ES-I3 (cell line): Measurements from ENCODE around the gene GLS.
"Not testable (repeated sequence)": the region's sequence is repeated elsewhere in the genome, so short reads cannot be mapped to it uniquely, and the experiment has no call there.

Experiments
- H3K36me3 ChIP-seq: 2 replicates; pipeline ENCODE4 v1.6.1; 2013; ENCODE audit warnings: mild to moderate bottlenecking, low read length, control low read depth, moderate library complexity; ENCODE audit not compliant: insufficient read depth
- H3K4me1 ChIP-seq: 2 replicates; pipeline ENCODE4 v1.6.1; 2013; ENCODE audit warnings: mild to moderate bottlenecking, control low read depth, low read length; ENCODE audit not compliant: insufficient read depth
- H3K9ac ChIP-seq: 2 replicates; pipeline ENCODE4 v1.6.1; 2013; ENCODE audit warnings: low read depth, mild to moderate bottlenecking, low read length, moderate library complexity
- H3K9me3 ChIP-seq: 2 replicates; pipeline ENCODE4 v1.6.1; 2013; ENCODE audit warnings: mild to moderate bottlenecking, low read length, moderate library complexity; ENCODE audit not compliant: control insufficient read depth, insufficient read depth

Gene GLS

DNA sequence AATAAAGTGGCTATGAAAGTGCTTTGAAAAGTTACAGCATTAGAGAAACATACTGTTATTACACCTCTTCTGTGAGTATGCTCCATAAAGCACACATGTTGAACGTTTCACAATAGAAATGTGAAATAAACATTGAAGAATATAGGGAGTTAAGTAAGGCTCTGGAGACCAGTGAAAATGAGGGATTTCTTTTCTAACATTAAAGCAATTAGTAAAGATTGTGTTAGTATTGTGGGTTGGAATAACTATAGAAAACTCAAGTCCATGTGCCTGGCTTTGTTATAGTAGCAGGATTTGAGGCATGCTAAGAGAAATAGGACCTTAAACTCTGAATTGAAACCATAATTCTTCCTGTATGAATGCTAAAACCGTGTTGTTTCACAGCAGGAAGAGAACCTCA is 63.1 kb downstream of the GLS start:
- H3K4me1 ChIP-seq: peaks cover 13% of the 10 kb centered on the region
- no peaks in the 10 kb centered on the region for H3K9me3 ChIP-seq
- no peak overlapping the region for H3K9ac ChIP-seq
- H3K36me3 ChIP-seq: no peaks in the 10 kb centered on the region

DNA sequence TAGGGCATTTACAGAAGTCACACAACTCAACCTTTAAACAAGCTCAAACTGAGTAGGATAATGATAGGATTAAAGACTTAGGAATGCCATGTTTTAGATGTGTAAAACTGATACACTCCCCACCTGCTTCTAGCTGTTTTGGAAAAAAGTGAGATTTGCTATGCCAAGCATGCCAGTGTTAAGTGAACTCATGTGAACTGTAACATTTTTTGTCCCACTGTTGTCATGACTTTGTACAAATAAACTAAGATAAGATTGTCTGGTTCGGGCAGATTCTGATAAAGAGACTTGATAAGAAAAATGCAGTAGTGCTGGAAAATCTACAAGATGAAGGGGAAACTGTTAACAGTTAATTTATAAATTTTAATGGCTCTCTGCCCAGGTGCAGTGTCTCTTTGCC is 66.5 kb downstream of the GLS start:
- H3K9ac ChIP-seq: no peak overlapping the region
- no peaks in the 10 kb centered on the region for H3K36me3 ChIP-seq
- H3K9me3 ChIP-seq: no peaks in the 10 kb centered on the region
- peaks cover 13% of the 10 kb centered on the region; the same call in 1 of the 2 replicates for H3K4me1 ChIP-seq

DNA sequence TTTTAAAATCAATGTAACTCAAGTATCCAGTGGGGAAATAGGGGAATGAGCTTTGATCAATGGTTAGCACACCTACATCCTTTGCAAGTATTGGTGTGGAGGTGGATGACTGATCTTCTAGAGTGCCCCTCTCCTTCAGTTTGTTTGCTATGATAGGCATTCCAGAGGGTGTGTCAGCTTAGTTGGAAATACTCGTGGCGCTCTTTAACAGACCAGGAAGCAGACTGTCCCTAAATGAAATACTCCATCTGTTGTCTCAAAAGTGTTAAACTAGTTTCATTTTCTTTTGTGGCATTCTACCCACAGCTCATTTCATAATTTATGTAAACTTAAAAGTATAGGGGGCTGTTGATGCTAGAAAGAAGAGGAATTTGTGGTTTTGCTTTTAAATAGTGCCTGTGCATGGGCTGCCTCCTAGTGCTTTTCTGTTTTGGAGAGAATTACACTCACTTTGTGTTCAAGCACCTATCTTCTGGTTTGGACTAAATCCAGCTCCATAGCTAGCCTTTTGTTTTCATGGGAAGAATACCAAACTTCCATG is 67.2 kb downstream of the GLS start:
- H3K9ac ChIP-seq: no peak overlapping the region
- no peaks in the 10 kb centered on the region for H3K9me3 ChIP-seq

DNA sequence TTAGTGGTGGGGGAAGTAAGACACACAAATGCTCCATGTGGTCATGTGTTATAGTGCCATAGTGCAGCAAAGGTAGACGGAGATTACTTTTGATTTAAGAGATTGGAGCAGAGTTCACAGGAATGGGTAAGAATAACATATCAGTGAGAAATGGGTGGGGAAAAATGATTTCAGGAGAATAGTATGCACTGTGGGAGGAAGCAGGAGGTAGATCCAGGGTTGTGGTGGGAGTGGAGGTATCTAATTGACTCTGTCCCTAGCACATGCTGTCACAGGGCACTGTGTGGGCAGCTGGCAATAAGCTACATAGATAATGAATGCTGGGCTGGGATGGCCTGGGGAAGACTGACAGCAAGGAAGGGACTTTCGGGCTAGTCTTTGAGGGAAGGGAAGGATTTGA is 68.0 kb downstream of the GLS start:
- Histone ChIP-seq H3K9ac (no peak overlapping the region), H3K4me1 (peaks cover 13% of the 10 kb centered on the region; the same call in 1 of the 2 replicates), H3K36me3 (no peaks in the 10 kb centered on the region), H3K9me3 (no peaks in the 10 kb centered on the region)

More for the DNA sequence above, 67.2 kb downstream of the GLS start:
- no peaks in the 10 kb centered on the region for H3K36me3 ChIP-seq
- H3K4me1 ChIP-seq: peaks cover 13% of the 10 kb centered on the region; the same call in 1 of the 2 replicates

DNA sequence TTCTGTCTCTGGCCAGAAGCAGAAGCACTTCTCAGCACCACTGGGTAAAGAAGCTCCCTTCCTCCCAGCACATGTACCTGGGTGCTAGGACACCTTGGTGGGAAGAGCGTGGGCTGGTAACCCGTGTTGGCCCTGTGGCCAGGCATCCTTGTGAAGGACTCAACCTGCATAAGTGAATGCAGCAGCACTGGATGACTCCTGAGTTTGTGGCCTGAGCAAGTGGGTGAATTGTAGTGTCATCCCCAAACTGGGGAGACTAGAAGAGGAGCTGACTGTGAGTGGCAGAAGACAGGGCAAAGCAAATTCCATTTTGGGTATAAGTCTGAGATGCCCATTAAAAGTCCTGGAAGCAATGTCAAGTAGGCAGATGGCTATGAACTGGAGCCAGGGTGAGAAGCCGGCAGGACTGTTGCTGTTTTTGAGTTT is 70.0 kb downstream of the GLS start:
- Histone ChIP-seq H3K36me3 (no peaks in the 10 kb centered on the region), H3K9ac (no peak overlapping the region), H3K4me1 (peaks cover 13% of the 10 kb centered on the region; the same call in 1 of the 2 replicates)

DNA sequence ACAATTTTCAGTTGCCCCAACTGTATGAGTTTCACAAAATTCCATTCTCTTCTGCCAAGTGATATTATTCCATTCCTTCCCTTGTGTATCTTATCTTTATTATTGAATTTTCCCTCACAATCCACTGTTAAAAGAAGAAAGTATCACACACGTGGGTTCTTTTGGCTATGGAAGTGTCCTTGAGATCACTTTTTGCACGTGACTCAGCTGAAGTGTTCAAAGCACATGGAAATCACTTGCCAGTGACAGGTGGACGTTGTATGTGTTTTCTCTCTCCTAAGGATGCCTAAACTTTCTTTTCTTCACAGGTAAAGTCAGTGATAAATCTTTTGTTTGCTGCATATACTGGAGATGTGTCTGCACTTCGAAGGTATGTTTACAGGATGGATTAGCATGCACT is 72.6 kb downstream of the GLS start:
- Histone ChIP-seq H3K36me3 (no peaks in the 10 kb centered on the region), H3K4me1 (no peaks in the 10 kb centered on the region), H3K9me3 (no peaks in the 10 kb centered on the region), H3K9ac (no peak overlapping the region)

More for the DNA sequence above, 70.0 kb downstream of the GLS start:
- no peaks in the 10 kb centered on the region for H3K9me3 ChIP-seq

DNA sequence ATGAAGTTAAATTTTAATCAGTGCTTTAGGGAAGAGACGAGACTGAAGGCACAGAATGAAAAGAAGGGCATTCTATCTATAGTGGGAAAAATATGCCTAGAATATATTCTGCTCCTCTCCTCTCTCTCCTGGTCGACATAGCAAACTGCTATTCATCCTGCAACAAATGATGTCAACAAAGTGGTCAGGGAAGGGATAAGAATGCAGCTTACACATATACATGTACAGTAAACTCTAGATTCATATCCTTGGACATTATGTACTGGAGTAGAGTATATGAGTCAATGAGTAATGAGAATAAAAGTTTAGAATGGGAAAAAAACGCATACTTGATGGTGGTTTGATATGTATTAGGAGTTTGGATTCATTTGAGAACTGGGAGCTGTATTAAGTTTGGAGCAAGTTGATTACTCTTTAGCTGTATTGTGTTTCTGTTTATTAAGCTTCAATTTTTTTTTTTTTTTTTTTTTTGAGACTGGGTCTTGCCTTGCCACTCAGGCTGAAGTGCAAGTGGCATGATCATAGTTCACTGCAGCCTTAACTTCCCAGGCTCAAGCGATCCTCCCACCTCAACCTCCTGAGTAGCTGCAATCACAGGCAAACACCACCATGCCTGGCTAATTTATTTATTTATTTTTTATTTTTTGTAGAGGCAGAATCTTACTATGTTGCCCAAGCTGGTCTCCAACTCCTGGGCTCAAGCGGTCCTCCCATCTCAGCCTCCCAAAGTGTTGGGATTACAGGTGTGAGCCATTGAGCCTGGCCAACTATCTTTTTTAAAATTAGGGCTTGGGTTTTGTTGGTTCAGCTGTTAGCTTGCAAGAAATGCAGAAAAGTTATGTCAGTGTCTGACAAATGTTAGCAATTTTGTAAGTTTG is 79.5 kb downstream of the GLS start:
- no peak overlapping the region for H3K9ac ChIP-seq
- no peaks in the 10 kb centered on the region for H3K9me3 ChIP-seq
- H3K36me3 ChIP-seq: peaks cover 4% of the 10 kb centered on the region; the same call in 1 of the 2 replicates
- no peaks in the 10 kb centered on the region for H3K4me1 ChIP-seq

DNA sequence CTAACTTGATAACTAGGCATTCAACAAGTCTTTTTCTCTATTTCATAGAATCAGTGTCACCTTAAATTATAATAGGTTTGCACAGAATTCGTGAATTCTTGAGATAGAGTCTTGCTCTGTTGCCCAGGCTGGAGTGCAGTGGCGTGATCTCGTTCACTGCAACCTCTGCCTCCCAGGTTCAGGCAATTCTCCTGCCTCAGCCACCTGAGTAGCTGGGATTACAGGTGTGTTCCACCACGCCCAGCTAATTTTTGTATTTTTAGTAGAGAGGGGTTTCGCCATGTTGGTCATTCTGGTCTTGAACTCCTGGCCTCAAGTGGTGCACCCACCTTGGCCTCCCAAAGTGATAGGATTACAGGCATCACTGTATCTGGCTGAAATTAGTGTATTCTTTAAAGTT is 80.5 kb downstream of the GLS start:
- H3K9ac ChIP-seq, H3K4me1 ChIP-seq, H3K9me3 ChIP-seq, H3K36me3 ChIP-seq: not testable (repeated sequence)

DNA sequence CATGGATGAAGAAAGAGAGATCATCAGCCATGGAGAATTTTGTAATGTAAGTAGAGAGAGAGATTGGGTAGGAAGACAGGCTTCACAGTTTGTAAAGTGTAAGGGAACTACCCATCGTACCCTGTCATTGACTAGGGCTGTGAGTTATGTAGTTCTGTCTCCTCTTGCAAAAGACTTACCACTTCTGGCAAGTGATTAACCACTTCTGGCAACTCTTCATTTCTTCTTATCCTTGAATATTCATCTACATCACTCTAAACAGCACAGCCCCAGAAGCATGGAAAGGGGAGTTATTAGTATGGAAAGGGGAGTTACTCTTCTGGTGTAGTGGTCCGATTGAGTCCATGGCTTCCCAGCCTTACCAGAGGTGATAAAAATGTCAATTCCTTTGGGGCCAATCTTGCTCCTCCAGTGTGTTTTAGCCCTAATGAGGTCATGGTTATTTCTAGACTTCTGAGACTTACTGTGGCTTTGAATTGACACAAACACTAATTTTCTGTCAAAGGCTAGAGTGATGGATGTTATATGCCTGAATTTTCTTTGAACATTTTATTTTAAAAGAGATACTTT is 81.4 kb downstream of the GLS start:
- no peaks in the 10 kb centered on the region for H3K9me3 ChIP-seq
- peaks cover 4% of the 10 kb centered on the region; the same call in 1 of the 2 replicates for H3K36me3 ChIP-seq
- no peaks in the 10 kb centered on the region for H3K4me1 ChIP-seq
- no peak overlapping the region for H3K9ac ChIP-seq

DNA sequence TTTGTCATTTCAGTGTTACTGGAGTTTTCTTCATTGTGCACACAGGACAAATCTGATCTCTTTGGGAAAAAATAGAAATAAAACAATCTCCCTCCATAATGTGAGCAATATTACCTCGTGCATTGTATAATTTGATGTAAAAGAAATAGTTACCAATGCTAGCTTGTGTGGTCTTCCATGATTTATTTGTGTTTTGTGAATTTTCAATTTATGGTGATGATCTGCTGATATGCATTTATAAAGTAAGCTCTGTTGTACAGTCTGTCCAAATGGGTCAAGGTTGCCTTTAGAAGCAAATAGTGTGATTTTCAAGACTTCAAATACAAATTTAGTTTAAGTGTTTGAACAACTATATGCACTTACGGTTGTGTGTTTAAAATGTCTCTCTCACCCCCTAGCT is 82.5 kb downstream of the GLS start:
- Histone ChIP-seq H3K4me1 (no peaks in the 10 kb centered on the region), H3K36me3 (peaks cover 4% of the 10 kb centered on the region; the same call in 1 of the 2 replicates), H3K9ac (no peak overlapping the region), H3K9me3 (no peaks in the 10 kb centered on the region)

DNA sequence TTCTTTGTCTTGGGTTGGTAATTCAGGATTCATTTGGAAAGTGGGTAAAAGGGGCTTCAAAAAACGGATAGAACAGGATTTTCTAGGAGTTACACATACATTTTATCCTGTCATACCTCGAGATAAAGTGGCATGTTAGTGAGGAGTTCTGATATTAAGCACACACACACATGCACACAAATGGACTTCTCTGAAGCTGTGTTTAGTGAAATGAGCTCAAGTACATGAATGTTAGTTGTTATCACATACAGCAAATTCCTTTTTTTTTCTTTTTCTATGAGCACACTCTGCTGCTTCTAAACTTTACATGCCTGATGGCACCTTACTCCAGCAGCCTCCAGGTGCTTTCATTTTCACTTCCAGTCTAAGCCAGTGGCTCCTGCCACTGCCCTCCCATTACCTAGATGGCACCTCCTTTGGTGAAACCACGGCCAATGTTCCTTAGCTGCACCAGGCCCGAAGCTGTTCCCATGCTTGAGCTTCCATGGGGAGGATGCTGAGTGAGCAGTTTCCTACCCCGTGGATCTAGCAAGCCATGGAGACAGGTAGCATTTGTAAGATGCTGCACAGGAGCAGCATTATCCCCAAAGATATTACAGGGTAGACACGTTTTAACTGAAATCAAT is 83.7 kb downstream of the GLS start:
- Histone ChIP-seq H3K36me3 (peaks cover 4% of the 10 kb centered on the region; the same call in 1 of the 2 replicates), H3K9ac (no peak overlapping the region), H3K4me1 (no peaks in the 10 kb centered on the region), H3K9me3 (no peaks in the 10 kb centered on the region)

DNA sequence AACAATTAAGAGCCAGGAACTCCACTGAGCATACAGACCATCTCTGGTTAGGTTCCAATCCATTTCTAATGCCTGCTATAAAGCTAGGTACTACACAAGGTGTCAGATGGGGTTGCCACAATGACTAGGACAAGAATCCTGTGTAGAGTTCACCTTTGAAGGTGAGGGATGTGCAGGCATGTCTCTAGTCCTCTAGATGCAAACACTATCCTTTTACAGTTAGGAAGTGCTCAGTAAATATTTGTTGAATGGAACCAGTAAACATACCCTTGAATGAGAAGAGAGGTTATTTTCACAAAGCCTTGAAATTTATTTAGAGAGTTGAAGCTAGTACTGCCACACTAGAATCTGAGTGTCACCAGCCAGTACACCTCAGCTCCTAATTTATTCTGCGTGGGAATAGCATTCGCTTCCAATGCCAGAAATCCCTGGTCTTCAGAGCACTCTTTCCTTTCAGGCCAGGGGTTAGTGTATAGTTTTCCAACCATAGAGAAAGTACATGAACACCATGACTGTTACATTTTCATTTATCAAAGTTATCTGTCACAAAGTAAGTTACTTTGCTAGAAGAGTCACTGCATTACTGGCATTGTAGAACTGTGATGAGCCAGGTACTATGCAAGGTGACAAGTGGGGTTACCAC is 85.1 kb downstream of the GLS start:
- no peaks in the 10 kb centered on the region for H3K9me3 ChIP-seq
- no peaks in the 10 kb centered on the region for H3K4me1 ChIP-seq
- H3K9ac ChIP-seq: no peak overlapping the region
- peaks cover 12% of the 10 kb centered on the region for H3K36me3 ChIP-seq

DNA sequence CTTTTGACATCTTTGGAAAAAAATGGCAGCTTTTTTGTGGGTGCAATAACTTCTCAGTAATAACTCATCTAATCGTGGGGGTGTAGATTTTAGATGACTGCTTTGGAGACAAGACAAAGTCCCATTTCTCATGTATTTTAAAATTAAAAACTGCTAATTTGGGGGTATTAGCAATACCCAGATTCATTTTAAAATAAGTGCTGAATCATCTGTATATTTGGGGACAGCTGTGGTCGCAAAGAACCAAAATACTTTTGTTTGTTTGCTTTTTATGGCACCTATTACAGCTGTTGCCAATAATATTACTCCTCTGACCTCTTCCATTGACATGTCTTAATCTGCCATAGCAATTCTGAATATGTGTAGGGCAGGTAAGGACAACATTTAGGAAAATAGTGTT is 87.9 kb downstream of the GLS start:
- Histone ChIP-seq H3K9me3 (no peaks in the 10 kb centered on the region; the same call in 1 of the 2 replicates), H3K4me1 (no peaks in the 10 kb centered on the region), H3K9ac (no peak overlapping the region), H3K36me3 (peaks cover 25% of the 10 kb centered on the region)

DNA sequence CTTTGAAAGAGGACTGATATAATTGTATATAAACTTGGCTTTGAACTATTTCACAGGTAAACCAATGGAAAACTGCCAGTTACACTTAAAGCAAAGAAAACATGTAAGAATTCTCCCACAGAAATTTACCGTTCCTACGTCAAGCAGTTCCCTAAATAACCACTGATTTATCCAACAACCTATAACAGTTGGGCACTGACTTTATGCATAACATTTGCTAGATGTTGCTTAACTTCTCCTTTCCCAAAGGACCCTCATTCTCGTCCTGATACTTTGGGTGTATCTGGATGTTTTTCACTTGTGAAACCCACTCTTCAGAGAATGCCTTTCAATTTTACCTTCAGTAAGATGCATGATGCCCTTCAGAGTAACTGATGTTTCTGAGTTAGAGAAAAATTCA is 89.5 kb downstream of the GLS start:
- no peaks in the 10 kb centered on the region for H3K4me1 ChIP-seq

More for the DNA sequence above, 89.5 kb downstream of the GLS start:
- Histone ChIP-seq H3K9me3 (no peaks in the 10 kb centered on the region; the same call in 1 of the 2 replicates), H3K36me3 (peaks cover 21% of the 10 kb centered on the region), H3K9ac (no peak overlapping the region)
